ENCODE measurements around the gene SEZ6. TPM values are rescaled to one million over a fixed set of nuclear protein-coding genes. Genes with fewer than 3 reads are reported as not detected.

Gene SEZ6
- total RNA-seq, 1 experiment from 2014 or later: not detected

DNA sequence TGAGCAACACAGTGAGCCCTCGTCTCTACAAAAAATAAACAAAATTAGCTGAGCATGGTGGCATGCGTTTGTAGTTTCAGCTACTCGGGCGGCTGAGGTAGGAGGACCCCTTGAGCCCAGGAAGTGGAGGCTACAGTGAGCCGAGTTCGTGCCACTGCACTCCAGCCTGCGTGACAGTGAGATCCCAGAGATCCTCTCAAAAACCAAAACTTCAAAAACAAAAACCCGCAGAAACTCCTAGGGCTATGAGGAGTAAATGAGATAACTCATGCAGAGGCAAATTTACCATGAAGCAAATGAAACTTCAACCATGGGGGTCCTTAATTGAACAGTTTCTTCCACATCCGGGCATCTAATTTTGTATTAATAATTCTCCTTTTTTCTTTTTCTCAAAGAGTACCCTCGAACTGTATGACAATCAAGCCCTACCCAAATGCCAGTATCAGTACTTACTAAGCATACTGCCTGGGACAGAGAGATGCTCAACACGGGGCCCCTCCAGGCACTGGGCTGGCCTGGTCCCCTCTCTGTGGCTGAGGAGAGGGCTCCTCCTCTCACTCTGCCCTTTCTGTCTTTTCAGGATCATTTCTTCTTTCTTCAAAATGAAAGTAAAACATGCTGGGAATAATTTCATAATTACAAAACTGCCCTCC, 36.3 kb upstream of the SEZ6 start:
- no peak for ATAC-seq
- Histone ChIP-seq H3K4me1 (ENCODE audit: control insufficient read depth, insufficient read depth, low read length) (no peaks in the 10 kb centered on the region; the same call in 1 of the 2 replicates), H3K27me3 (ENCODE audit: control insufficient read depth, insufficient read depth, low read length) (no peaks in the 10 kb centered on the region; the same call in 1 of the 2 replicates), H3K27ac (ENCODE audit: low read length) (no peak overlapping the region), H3K4me3 (ENCODE audit: low read depth in 2 of 2, low read length in 2 of 2) (no peak overlapping the region), H3K9me3 (ENCODE audit: control insufficient read depth, insufficient read depth, low read depth, low read length) (no peaks in the 10 kb centered on the region), H3K36me3 (ENCODE audit: control insufficient read depth, insufficient read depth, low read length) (no peaks in the 10 kb centered on the region)
- ChIA-PET CTCF (interaction anchor here (0.7 kb wide), 1 partner anchor 328 kb away, joined by 3 read pairs; no protein-coding TSS in a partner anchor), POLR2A (interaction anchor here (0.6 kb wide), 1 partner anchor 11 kb away, joined by 7 read pairs; no protein-coding TSS in a partner anchor)
- BruUV-seq (replicated peaks): no TSS peak
- in situ Hi-C loops (cut with HindIII; ENCODE audit: low pct_unique_long_range_greater_than_20kb, low sequenced_read_pairs) (no loop called here), intact Hi-C loops (cut with micrococcal nuclease; ENCODE audit: unreplicated experiment) (no loop called here)
- TF ChIP-seq POLR2AphosphoS5 (IDR thresholded peaks at IDR 0.05; ENCODE audit: low read depth, low read length) (no peak), TCF7L2 (IDR thresholded peaks at IDR 0.05; ENCODE audit: low read depth, low read length) (no peak), SIN3A (IDR thresholded peaks at IDR 0.05; ENCODE audit: borderline replicate concordance, insufficient read depth, low read depth, low read length) (no peak)
- TF ChIP-seq, protein P1, sequence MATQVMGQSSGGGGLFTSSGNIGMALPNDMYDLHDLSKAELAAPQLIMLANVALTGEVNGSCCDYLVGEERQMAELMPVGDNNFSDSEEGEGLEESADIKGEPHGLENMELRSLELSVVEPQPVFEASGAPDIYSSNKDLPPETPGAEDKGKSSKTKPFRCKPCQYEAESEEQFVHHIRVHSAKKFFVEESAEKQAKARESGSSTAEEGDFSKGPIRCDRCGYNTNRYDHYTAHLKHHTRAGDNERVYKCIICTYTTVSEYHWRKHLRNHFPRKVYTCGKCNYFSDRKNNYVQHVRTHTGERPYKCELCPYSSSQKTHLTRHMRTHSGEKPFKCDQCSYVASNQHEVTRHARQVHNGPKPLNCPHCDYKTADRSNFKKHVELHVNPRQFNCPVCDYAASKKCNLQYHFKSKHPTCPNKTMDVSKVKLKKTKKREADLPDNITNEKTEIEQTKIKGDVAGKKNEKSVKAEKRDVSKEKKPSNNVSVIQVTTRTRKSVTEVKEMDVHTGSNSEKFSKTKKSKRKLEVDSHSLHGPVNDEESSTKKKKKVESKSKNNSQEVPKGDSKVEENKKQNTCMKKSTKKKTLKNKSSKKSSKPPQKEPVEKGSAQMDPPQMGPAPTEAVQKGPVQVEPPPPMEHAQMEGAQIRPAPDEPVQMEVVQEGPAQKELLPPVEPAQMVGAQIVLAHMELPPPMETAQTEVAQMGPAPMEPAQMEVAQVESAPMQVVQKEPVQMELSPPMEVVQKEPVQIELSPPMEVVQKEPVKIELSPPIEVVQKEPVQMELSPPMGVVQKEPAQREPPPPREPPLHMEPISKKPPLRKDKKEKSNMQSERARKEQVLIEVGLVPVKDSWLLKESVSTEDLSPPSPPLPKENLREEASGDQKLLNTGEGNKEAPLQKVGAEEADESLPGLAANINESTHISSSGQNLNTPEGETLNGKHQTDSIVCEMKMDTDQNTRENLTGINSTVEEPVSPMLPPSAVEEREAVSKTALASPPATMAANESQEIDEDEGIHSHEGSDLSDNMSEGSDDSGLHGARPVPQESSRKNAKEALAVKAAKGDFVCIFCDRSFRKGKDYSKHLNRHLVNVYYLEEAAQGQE (IDR thresholded peaks at IDR 0.05; ENCODE audit: insufficient read depth in 1 of 2, low read depth in 2 of 2, low read length in 1 of 2): no peak
- TF ChIP-seq, protein P2, sequence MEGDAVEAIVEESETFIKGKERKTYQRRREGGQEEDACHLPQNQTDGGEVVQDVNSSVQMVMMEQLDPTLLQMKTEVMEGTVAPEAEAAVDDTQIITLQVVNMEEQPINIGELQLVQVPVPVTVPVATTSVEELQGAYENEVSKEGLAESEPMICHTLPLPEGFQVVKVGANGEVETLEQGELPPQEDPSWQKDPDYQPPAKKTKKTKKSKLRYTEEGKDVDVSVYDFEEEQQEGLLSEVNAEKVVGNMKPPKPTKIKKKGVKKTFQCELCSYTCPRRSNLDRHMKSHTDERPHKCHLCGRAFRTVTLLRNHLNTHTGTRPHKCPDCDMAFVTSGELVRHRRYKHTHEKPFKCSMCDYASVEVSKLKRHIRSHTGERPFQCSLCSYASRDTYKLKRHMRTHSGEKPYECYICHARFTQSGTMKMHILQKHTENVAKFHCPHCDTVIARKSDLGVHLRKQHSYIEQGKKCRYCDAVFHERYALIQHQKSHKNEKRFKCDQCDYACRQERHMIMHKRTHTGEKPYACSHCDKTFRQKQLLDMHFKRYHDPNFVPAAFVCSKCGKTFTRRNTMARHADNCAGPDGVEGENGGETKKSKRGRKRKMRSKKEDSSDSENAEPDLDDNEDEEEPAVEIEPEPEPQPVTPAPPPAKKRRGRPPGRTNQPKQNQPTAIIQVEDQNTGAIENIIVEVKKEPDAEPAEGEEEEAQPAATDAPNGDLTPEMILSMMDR (IDR thresholded peaks at IDR 0.05): no peak
- DNase-seq (ENCODE audit: low read depth, low spot score): no peak

DNA sequence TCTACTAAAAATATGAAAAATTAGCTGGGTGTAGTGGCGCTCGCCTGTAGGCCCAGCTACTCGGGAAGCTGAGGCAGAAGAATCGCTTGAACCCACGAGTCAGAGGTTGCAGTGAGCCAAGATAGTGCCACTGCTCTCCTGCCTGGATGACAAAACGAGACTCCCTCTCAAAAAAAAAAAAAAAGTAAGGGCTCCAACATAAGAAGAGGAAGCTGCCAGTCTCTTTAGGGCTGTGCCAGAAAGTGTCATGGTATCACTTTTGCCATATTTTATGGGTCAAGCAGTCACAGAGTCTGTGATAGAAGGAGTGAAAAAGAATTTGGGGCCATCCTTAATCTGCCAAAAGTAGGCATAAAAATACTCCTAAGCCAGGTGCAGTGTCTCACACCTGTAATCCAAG, 35.7 kb upstream of the SEZ6 start:
- no peak for ATAC-seq
- no peaks in the 10 kb centered on the region for H3K36me3 ChIP-seq (ENCODE audit: control insufficient read depth, insufficient read depth, low read length)
- in situ Hi-C loops (cut with HindIII; ENCODE audit: low pct_unique_long_range_greater_than_20kb, low sequenced_read_pairs): no loop called here

More for the DNA sequence above, 35.7 kb upstream of the SEZ6 start:
- no peak overlapping the region for H3K4me3 ChIP-seq (ENCODE audit: low read depth in 2 of 2, low read length in 2 of 2)
- H3K27me3 ChIP-seq (ENCODE audit: control insufficient read depth, insufficient read depth, low read length): peaks cover 4% of the 10 kb centered on the region; the same call in 1 of the 2 replicates
- no peak for DNase-seq (ENCODE audit: low read depth, low spot score)
- TF ChIP-seq, protein P2 (IDR thresholded peaks at IDR 0.05): no peak
- TF ChIP-seq POLR2AphosphoS5 (IDR thresholded peaks at IDR 0.05; ENCODE audit: low read depth, low read length) (no peak), SIN3A (IDR thresholded peaks at IDR 0.05; ENCODE audit: borderline replicate concordance, insufficient read depth, low read depth, low read length) (no peak)
- TF ChIP-seq, protein P1 (IDR thresholded peaks at IDR 0.05; ENCODE audit: insufficient read depth in 1 of 2, low read depth in 2 of 2, low read length in 1 of 2): no peak
- BruUV-seq (replicated peaks): no TSS peak
- intact Hi-C loops (cut with micrococcal nuclease; ENCODE audit: unreplicated experiment): no loop called here
- CTCF ChIA-PET: interaction anchor here (0.7 kb wide), 1 partner anchor 329 kb away, joined by 3 read pairs; no protein-coding TSS in a partner anchor
- H3K4me1 ChIP-seq (ENCODE audit: control insufficient read depth, insufficient read depth, low read length): no peaks in the 10 kb centered on the region; the same call in 1 of the 2 replicates
- H3K9me3 ChIP-seq (ENCODE audit: control insufficient read depth, insufficient read depth, low read depth, low read length): no peaks in the 10 kb centered on the region
- no peak overlapping the region for H3K27ac ChIP-seq (ENCODE audit: low read length)
- POLR2A ChIA-PET: interaction anchor here (0.6 kb wide), 1 partner anchor 10 kb away, joined by 7 read pairs; no protein-coding TSS in a partner anchor

Measured in Panc1 (cell line).